GM12878 (cell line): Measurements from ENCODE around the gene TEX2. TPM values are rescaled to one million over a fixed set of nuclear protein-coding genes. Genes with fewer than 3 reads are reported as not detected.
A peak's percentile ranks its signal among the peaks of the same experiment; 100 is the strongest.

Experiments
- BCL3 ChIP-seq: IDR thresholded peaks from 2 replicates; pipeline ENCODE4 v1.6.1; 2011; ENCODE audit warnings: borderline replicate concordance, low read depth, mild to moderate bottlenecking, moderate library complexity, low read length; ENCODE audit not compliant: insufficient read depth, poor library complexity, severe bottlenecking
- ELK1 ChIP-seq: IDR thresholded peaks from 2 replicates; pipeline ENCODE4 v1.6.1; 2012; ENCODE audit warnings: low read depth, low read length, improper control_type of control experiment
- ETV6 ChIP-seq, 2 experiments: fragments of 450-650 bp in 1 of 2; IDR thresholded peaks in 1 of 2; conservative IDR thresholded peaks in 1 of 2; 2 replicates each; pipeline ENCODE4 v1.6.1; 2014; ENCODE audit warnings: antibody characterized with exemption in 1 of 2, borderline replicate concordance in 1 of 2, low read depth in 1 of 2, mild to moderate bottlenecking in 1 of 2, moderate library complexity in 1 of 2
- IRF5 ChIP-seq: fragments of 450-650 bp; IDR thresholded peaks from 2 replicates; pipeline ENCODE4 v1.6.1; 2017; ENCODE audit warnings: borderline replicate concordance
- JUND ChIP-seq: IDR thresholded peaks from 2 replicates; pipeline ENCODE4 v1.6.1; 2012; ENCODE audit warnings: low read depth, mild to moderate bottlenecking, low read length, improper control_type of control experiment, moderate library complexity
- PAX5 ChIP-seq: IDR thresholded peaks from 2 replicates; pipeline ENCODE4 v1.6.1; 2011; ENCODE audit warnings: low read depth, low read length, borderline replicate concordance
- RAD21 ChIP-seq: IDR thresholded peaks from 2 replicates; pipeline ENCODE4 v1.6.1; 2011; ENCODE audit warnings: mild to moderate bottlenecking, low read depth, low read length, moderate library complexity; ENCODE audit not compliant: insufficient read depth
- RB1 ChIP-seq: fragments of 450-650 bp; formaldehyde crosslinking; IDR thresholded peaks from 2 replicates; pipeline ENCODE4 v1.6.1; 2017; ENCODE audit warnings: mild to moderate bottlenecking, borderline replicate concordance
- REST ChIP-seq: IDR thresholded peaks from 2 replicates; pipeline ENCODE4 v1.6.1; 2012; ENCODE audit warnings: mild to moderate bottlenecking, low read depth, low read length
- SREBF1 ChIP-seq: IDR thresholded peaks from 2 replicates; pipeline ENCODE4 v1.6.1; 2012; ENCODE audit warnings: mild to moderate bottlenecking, low read length
- ZBTB11 ChIP-seq: fragments of 450-650 bp; formaldehyde crosslinking; IDR thresholded peaks from 2 replicates; pipeline ENCODE4 v1.5.0; 2022; ENCODE audit warnings: mild to moderate bottlenecking, missing genetic modification characterization
- polyA plus RNA-seq, 11 experiments: library from polyadenylated mRNA; depleted of rRNA in 4 of 11; unstranded in 6 of 11; stranded (reverse) in 5 of 11; fragments of >200 nt; fragmentation: Nextera tagmentation in 4 of 11; fragmentation: Illumina TruSeq in 1 of 11; extraction: Ambion mirVana in 4 of 11; extraction: Trizol in 1 of 11; gene quantifications; 1 replicate in 1 of 11; 2 replicates in 10 of 11; pipeline versions ENCODE4 v1.2.1 to v1.2.3, GENCODE V29; 2011 to 2016; ENCODE audit warnings: inconsistent platforms in 2 of 11, missing spikeins in 2 of 11, low read depth in 1 of 11
- total RNA-seq, 4 experiments: library from RNA; depleted of rRNA in 3 of 4; stranded (reverse); fragments of >200 nt in 3 of 4; fragmentation: Illumina TruSeq in 1 of 4; extraction: Trizol in 1 of 4; gene quantifications; 2 replicates each; pipeline versions ENCODE4 v1.2.1 to v1.2.3, GENCODE V29; 2013 to 2021

TEX2 gene
- total and polyA plus RNA-seq, 10 of the 15 experiments (the other 5 are each of a cell fraction or from before 2014, with no cell fraction given): 3.8 to 19.9 (median 15.8) TPM

- TF ChIP-seq SREBF1: no peak
- peak; percentile 33; the same call in 1 of the 2 replicates for TF ChIP-seq ZBTB11
- TF ChIP-seq RB1: peak; percentile 60; the same call in 1 of the 2 replicates
- TF ChIP-seq RAD21: no peak
- TF ChIP-seq ETV6 (conservative IDR thresholded peaks at IDR 0.05 in 1 of 2, IDR thresholded peaks at IDR 0.05 in 1 of 2; ENCODE audit: borderline replicate concordance in 1 of 2, low read depth in 1 of 2): no peak
- TF ChIP-seq REST: no peak; the same call in 1 of the 2 replicates
- 0 out of 2 replicates have a peak, but pooled peaks have one; percentile 10 for TF ChIP-seq PAX5
- TF ChIP-seq IRF5: no peak
- TF ChIP-seq ELK1: no peak
- TF ChIP-seq BCL3: peak; percentile 20
- TF ChIP-seq JUND: 0 out of 2 replicates have a peak, but pooled peaks have one; percentile 2
These were observed 117.2 kb downstream of the TEX2 start (continued) for GRCh38 chr17:64145751-64146417.
